GM12878 (cell line): ENCODE results near the gene KANK4. TPM values are rescaled to one million over a fixed set of nuclear protein-coding genes. Genes with fewer than 3 reads are reported as not detected.

Source experiments
- ATAC-seq: fragments of 200-7000 bp; cut with Tn5 transposase; 3 replicates; pipeline ENCODE4 v1.9.1; 2020; ENCODE audit warnings: mild to moderate bottlenecking, moderate library complexity
- BruUV-seq: library from RNA; stranded (reverse); fragments of 400-500 nt; replicated peaks from 2 replicates; lab custom pipeline; 2021; lab: Mats Ljungman, UMichigan
- CTCF ChIA-PET: fragments of 300-600 bp; sonication (Branson Sonifier 250); formaldehyde crosslinking; extraction: SDS; loops from one replicate; lab custom pipeline; 2021; ENCODE audit warnings: inconsistent platforms; lab: Yijun Ruan, JAX
- POLR2A ChIA-PET: fragments of 350-600 bp; formaldehyde crosslinking; extraction: SDS; loops from one replicate; lab custom pipeline; 2021; ENCODE audit warnings: inconsistent platforms; lab: Charles Lee
- RAD21 ChIA-PET: fragments of 300-600 bp; sonication (Branson Sonifier 250); formaldehyde crosslinking; loops from one replicate; lab custom pipeline; 2023; ENCODE audit warnings: antibody characterized with exemption; ENCODE audit not compliant: unreplicated experiment; lab: Charles Lee
- SMC1A ChIA-PET: fragments of 300-600 bp; sonication (Branson Sonifier 250); formaldehyde crosslinking; loops from one replicate; lab custom pipeline; 2023; ENCODE audit not compliant: unreplicated experiment, uncharacterized antibody; lab: Charles Lee
- DNase-seq: peaks from one replicate; pipeline ENCODE4 v3.0.0-alpha.2; 2011; ENCODE audit warnings: low read depth, low spot score
- FAIRE-seq: peaks from 3 replicates; lab custom pipeline; 2011; peaks lifted over from hg19 to GRCh38; lab: Jason Lieb, UNC
- H2AFZ ChIP-seq: 2 replicates; pipeline ENCODE4 v1.6.0; 2011; ENCODE audit warnings: low read depth, low read length, control low read depth; ENCODE audit not compliant: control insufficient read depth
- H3K27ac ChIP-seq: 2 replicates; pipeline ENCODE4 v1.5.1; 2011; ENCODE audit warnings: control low read depth; ENCODE audit not compliant: control insufficient read depth, insufficient read depth
- H3K27me3 ChIP-seq, 2 experiments: replicated peaks in 1 of 2; 2 replicates each; pipeline versions ENCODE4 v1.6.0 to v1.6.1; 2011; ENCODE audit warnings: low read length in 1 of 2; ENCODE audit not compliant: control insufficient read depth in 2 of 2, insufficient read depth in 2 of 2
- H3K36me3 ChIP-seq, 2 experiments: 2 replicates each; pipeline ENCODE4 v1.5.1; 2011; ENCODE audit warnings: low read length in 1 of 2; ENCODE audit not compliant: control insufficient read depth in 2 of 2, insufficient read depth in 2 of 2
- H3K4me1 ChIP-seq: 2 replicates; pipeline ENCODE4 v1.6.1; 2011; ENCODE audit warnings: mild to moderate bottlenecking, low read length, moderate library complexity, mixed read lengths; ENCODE audit not compliant: control insufficient read depth, insufficient read depth
- H3K4me2 ChIP-seq: 2 replicates; pipeline ENCODE4 v1.6.0; 2011; ENCODE audit warnings: control low read depth; ENCODE audit not compliant: control insufficient read depth, insufficient read depth
- H3K4me3 ChIP-seq: fragments of 200-600 bp; sonication (generic); 2 replicates; pipeline ENCODE4 v1.5.1; 2016
- H3K79me2 ChIP-seq: 2 replicates; pipeline ENCODE4 v1.6.0; 2011; ENCODE audit warnings: low read length; ENCODE audit not compliant: control insufficient read depth, insufficient read depth
- H3K9ac ChIP-seq: 2 replicates; pipeline ENCODE4 v1.8.0; 2011; ENCODE audit warnings: low read length, control low read depth, mixed read lengths; ENCODE audit not compliant: control insufficient read depth, insufficient read depth
- H3K9me3 ChIP-seq: replicated peaks from 3 replicates; pipeline ENCODE4 v1.5.1; 2011; ENCODE audit warnings: mild to moderate bottlenecking, low read length; ENCODE audit not compliant: control insufficient read depth, insufficient read depth
- H4K20me1 ChIP-seq: 2 replicates; pipeline ENCODE4 v1.6.0; 2011; ENCODE audit not compliant: control insufficient read depth, insufficient read depth
- ATF3 ChIP-seq: IDR thresholded peaks from 2 replicates; pipeline ENCODE4 v1.6.1; 2011; ENCODE audit warnings: low read depth, mild to moderate bottlenecking, low read length, moderate library complexity, borderline replicate concordance; ENCODE audit errors: extremely low read depth
- CHD2 ChIP-seq: IDR thresholded peaks from 2 replicates; pipeline ENCODE4 v1.6.1; 2011; ENCODE audit warnings: low read depth, low read length, improper control_type of control experiment, borderline replicate concordance
- HDAC2 ChIP-seq: fragments of 200-600 bp; sonication (generic); IDR thresholded peaks from 2 replicates; pipeline ENCODE4 v1.6.1; 2017
- HDAC6 ChIP-seq: fragments of 200-600 bp; sonication (generic); IDR thresholded peaks from one replicate; pipeline ENCODE4 v1.8.0; 2017; ENCODE audit warnings: antibody characterized with exemption; ENCODE audit not compliant: unreplicated experiment
- HSF1 ChIP-seq: fragments of 150-350 bp; IDR thresholded peaks from 2 replicates; pipeline ENCODE4 v1.6.1; 2014; ENCODE audit warnings: mild to moderate bottlenecking, low read depth, low read length
- MTA2 ChIP-seq: fragments of 450-650 bp; IDR thresholded peaks from 2 replicates; pipeline ENCODE4 v1.6.1; 2016; ENCODE audit warnings: low read depth, mild to moderate bottlenecking, moderate library complexity
- POLR2AphosphoS5 ChIP-seq: IDR thresholded peaks from 2 replicates; pipeline ENCODE4 v1.6.1; 2011; ENCODE audit warnings: mild to moderate bottlenecking, low read length, inconsistent platforms
- RUNX3 ChIP-seq: IDR thresholded peaks from 2 replicates; pipeline ENCODE4 v1.6.1; 2012; ENCODE audit warnings: low read length, inconsistent platforms
- SIX5 ChIP-seq: IDR thresholded peaks from 2 replicates; pipeline ENCODE4 v1.6.1; 2011; ENCODE audit warnings: mild to moderate bottlenecking, low read depth, low read length, moderate library complexity; ENCODE audit not compliant: severe bottlenecking
- SREBF1 ChIP-seq: IDR thresholded peaks from 2 replicates; pipeline ENCODE4 v1.6.1; 2012; ENCODE audit warnings: mild to moderate bottlenecking, low read length
- STAT1 ChIP-seq: fragments of 450-650 bp; conservative IDR thresholded peaks from 2 replicates; pipeline ENCODE4 v1.6.1; 2014; ENCODE audit warnings: antibody characterized with exemption, mild to moderate bottlenecking
- ZBTB4 ChIP-seq: fragments of 450-650 bp; formaldehyde crosslinking; IDR thresholded peaks from 2 replicates; pipeline ENCODE4 v1.4.0; 2022; ENCODE audit warnings: mild to moderate bottlenecking, moderate library complexity
- ZNF207 ChIP-seq: fragments of 450-650 bp; IDR thresholded peaks from 2 replicates; pipeline ENCODE4 v1.6.1; 2014; ENCODE audit warnings: antibody characterized with exemption, mild to moderate bottlenecking, borderline replicate concordance
- WGBS: methylation state at CpG from one replicate; pipeline ENCODE4 v1.1.6; 2016; ENCODE audit warnings: low lambda C conversion rate; ENCODE audit not compliant: insufficient replicate concordance, insufficient coverage; ENCODE audit errors: missing lambda C conversion rate; 5-methylcytosine and 5-hydroxymethylcytosine counted together
- in situ Hi-C: fragments of 300-500 bp; cut with MboI; formaldehyde crosslinking; loops from 9 replicates; pipeline ENCODE4 v1.14.3; 2018; ENCODE audit warnings: mixed read lengths
- intact Hi-C: fragments of 100-400 bp; cut with micrococcal nuclease; formaldehyde crosslinking; loops from one replicate; pipeline ENCODE4 v1.14.2; 2022; ENCODE audit not compliant: unreplicated experiment
- polyA plus RNA-seq, 11 experiments: library from polyadenylated mRNA; depleted of rRNA in 4 of 11; unstranded in 6 of 11; stranded (reverse) in 5 of 11; fragments of >200 nt; fragmentation: Nextera tagmentation in 4 of 11; fragmentation: Illumina TruSeq in 1 of 11; extraction: Ambion mirVana in 4 of 11; extraction: Trizol in 1 of 11; gene quantifications; 1 replicate in 1 of 11; 2 replicates in 10 of 11; pipeline versions ENCODE4 v1.2.1 to v1.2.3, GENCODE V29; 2011 to 2016; ENCODE audit warnings: inconsistent platforms in 2 of 11, missing spikeins in 2 of 11, low read depth in 1 of 11
- total RNA-seq, 4 experiments: library from RNA; depleted of rRNA in 3 of 4; stranded (reverse); fragments of >200 nt in 3 of 4; fragmentation: Illumina TruSeq in 1 of 4; extraction: Trizol in 1 of 4; gene quantifications; 2 replicates each; pipeline versions ENCODE4 v1.2.1 to v1.2.3, GENCODE V29; 2013 to 2021

Gene KANK4
- total and polyA plus RNA-seq, 10 of the 15 experiments (the other 5 are each of a cell fraction or from before 2014, with no cell fraction given): not detected

GRCh38 chr1:62325081-62325480, 5.8 kb upstream of the KANK4 start:
- no peaks in the 10 kb centered on the region for H3K9me3 ChIP-seq
- no peak for TF ChIP-seq MTA2
- TF ChIP-seq POLR2AphosphoS5: no peak
- no peak for TF ChIP-seq ZNF207
- TF ChIP-seq SIX5: no peak
- no peak for TF ChIP-seq CHD2
- no peak for TF ChIP-seq RUNX3
- no peak for TF ChIP-seq SREBF1
- no peak for TF ChIP-seq STAT1
- TF ChIP-seq ZBTB4: no peak
- no peak for TF ChIP-seq HSF1
- no peak for TF ChIP-seq ATF3
- TF ChIP-seq HDAC6: no peak
- no peak for TF ChIP-seq HDAC2
- H3K27ac ChIP-seq: no peak overlapping the region
- FAIRE-seq: no peak
- ChIA-PET CTCF (no interaction called here), RAD21 (no interaction called here), SMC1A (interaction anchor here (0.7 kb wide), 1 partner anchor 10 kb away, joined by 3 read pairs; no protein-coding TSS in a partner anchor), POLR2A (no interaction called here)
- in situ Hi-C loops: no loop called here
- H4K20me1 ChIP-seq: no peaks in the 10 kb centered on the region
- BruUV-seq: no TSS peak
- no peak overlapping the region for H3K9ac ChIP-seq
- H3K27me3 ChIP-seq: no peaks in the 10 kb centered on the region; a peak in 1 of 4 replicates
- no peak overlapping the region for H3K4me3 ChIP-seq
- H3K36me3 ChIP-seq: no peaks in the 10 kb centered on the region
- H3K4me2 ChIP-seq: no peak overlapping the region
- intact Hi-C loops: no loop called here
- no peak for DNase-seq
- H3K79me2 ChIP-seq: no peaks in the 10 kb centered on the region
- no peak for ATAC-seq
- 63% methylated on average over 5 of the region's 5 CpGs for WGBS
- no peak overlapping the region for H2AFZ ChIP-seq
- H3K4me1 ChIP-seq: no peaks in the 10 kb centered on the region
